ENCODE results near the gene MEGF6. TPM values are rescaled to one million over a fixed set of nuclear protein-coding genes. Genes with fewer than 3 reads are reported as not detected.

Gene MEGF6
- total and polyA plus RNA-seq, 2 donors (not counting 3 experiments of a cell fraction or from before 2014, with no cell fraction given): 22.5 to 63.7 TPM

GRCh38 chr1:3566951-3567804, 44.1 kb downstream of the MEGF6 start:
- H3K9ac ChIP-seq (replicated peaks; ENCODE audit: extremely low read depth, insufficient read depth, low read length): no peak overlapping the region
- POLR2A ChIA-PET: no interaction called here
- no peak overlapping the region for H3K4me3 ChIP-seq (replicated peaks in 1 of 3; ENCODE audit: insufficient read depth in 1 of 3, low read depth in 1 of 3, low read length in 3 of 3)
- DNase-seq (ENCODE audit: low read depth, low spot score) (no peak), FAIRE-seq (no peak)
- no peak overlapping the region for H3K4me2 ChIP-seq (ENCODE audit: insufficient read depth, low read length)
- no peaks in the 10 kb centered on the region for H3K9me3 ChIP-seq (replicated peaks; ENCODE audit: control insufficient read depth, insufficient read depth, low read length)
- no TSS peak for BruUV-seq (replicated peaks)
- dilution Hi-C loops (cut with MboI; ENCODE audit: extremely low pct_ligation_motif_present, low sequenced_read_pairs) (no loop called here), intact Hi-C loops (cut with micrococcal nuclease) (no loop called here)
- TF ChIP-seq CTCF (IDR thresholded peaks at IDR 0.05; ENCODE audit: extremely low read depth in 1 of 2, insufficient read depth in 1 of 2, low read depth in 1 of 2, low read length in 2 of 2) (no peak), FOS (IDR thresholded peaks at IDR 0.05; ENCODE audit: borderline replicate concordance, insufficient read depth, low read length) (no peak), JUN (IDR thresholded peaks at IDR 0.05; ENCODE audit: borderline replicate concordance, insufficient read depth, insufficient read length, low read depth) (no peak), POLR2A (IDR thresholded peaks at IDR 0.05; ENCODE audit: low read depth, low read length) (no peak), MYC (IDR thresholded peaks at IDR 0.05; ENCODE audit: low read depth, low read length) (no peak), GATA2 (IDR thresholded peaks at IDR 0.05; ENCODE audit: insufficient read depth, insufficient read length, low read depth, low read length) (no peak), POLR2AphosphoS5 (IDR thresholded peaks at IDR 0.05; ENCODE audit: insufficient read depth, low read depth, low read length) (no peak), EZH2 (IDR thresholded peaks at IDR 0.05; ENCODE audit: borderline replicate concordance, low read depth, low read length, severe bottlenecking) (no peak)
- TF ChIP-seq, protein P1, sequence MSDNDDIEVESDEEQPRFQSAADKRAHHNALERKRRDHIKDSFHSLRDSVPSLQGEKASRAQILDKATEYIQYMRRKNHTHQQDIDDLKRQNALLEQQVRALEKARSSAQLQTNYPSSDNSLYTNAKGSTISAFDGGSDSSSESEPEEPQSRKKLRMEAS (IDR thresholded peaks at IDR 0.05; ENCODE audit: insufficient read depth, insufficient read length): no peak
- no peaks in the 10 kb centered on the region for H3K36me3 ChIP-seq (ENCODE audit: control insufficient read depth in 2 of 2, extremely low read depth in 1 of 2, insufficient read depth in 2 of 2, low read length in 2 of 2)
- H3K79me2 ChIP-seq (ENCODE audit: control insufficient read depth, insufficient read depth, low read length): no peaks in the 10 kb centered on the region
- no peak overlapping the region for H2AFZ ChIP-seq (ENCODE audit: low read depth, low read length)
- H3K27ac ChIP-seq (ENCODE audit: insufficient read depth, low read depth, low read length): no peak overlapping the region
- H3K9me1 ChIP-seq (replicated peaks; ENCODE audit: control insufficient read depth, extremely low read depth, insufficient read depth, low read length): no peaks in the 10 kb centered on the region
- CTCF ChIA-PET: interaction anchor here (1.1 to 7.8 kb wide), 4 partner anchors 15 to 157 kb away, joined by 3 to 196 read pairs (median 4); no protein-coding TSS in a partner anchor
- no peaks in the 10 kb centered on the region for H3K4me1 ChIP-seq (ENCODE audit: control insufficient read depth, extremely low read depth, insufficient read depth, low read length)
- H3K27me3 ChIP-seq (ENCODE audit: control insufficient read depth in 2 of 2, insufficient read depth in 2 of 2, low read length in 2 of 2): no peaks in the 10 kb centered on the region
- no peaks in the 10 kb centered on the region for H4K20me1 ChIP-seq (replicated peaks; ENCODE audit: control insufficient read depth, extremely low read depth, insufficient read depth, low read length)

All from endothelial cell of umbilical vein (primary cell).